ENCODE measurements around the gene TULP4. TPM values are rescaled to one million over a fixed set of nuclear protein-coding genes. Genes with fewer than 3 reads are reported as not detected.
A peak's percentile ranks its signal among the peaks of the same experiment; 100 is the strongest.

Gene TULP4
- polyA plus RNA-seq, 3 donors = 6.5 to 10.6 (median 7.9) TPM

- WGBS (ENCODE audit: insufficient coverage) = 95% methylated on average over 8 of the region's 12 CpGs
- H3K36me3 ChIP-seq (replicated peaks in 1 of 2; ENCODE audit: control insufficient read depth in 1 of 2, insufficient read depth in 2 of 2, low read length in 2 of 2) = no peaks in the 10 kb centered on the region
- H3K27ac Mint-ChIP-seq = peak overlapping the region in 2 of 7 donors; percentile 5 to 40
- no peaks in the 10 kb centered on the region for H3K9me3 ChIP-seq (replicated peaks in 1 of 2; ENCODE audit: control insufficient read depth in 1 of 2, insufficient read depth in 1 of 2, low read length in 2 of 2)
- H3K36me3 Mint-ChIP-seq = no peaks in the 10 kb centered on the region
- H4K20me1 ChIP-seq (ENCODE audit: insufficient read depth, low read length) = peaks cover 31% of the 10 kb centered on the region
- no peak overlapping the region for H3K4me3 Mint-ChIP-seq
- no peaks in the 10 kb centered on the region for H3K4me1 ChIP-seq (ENCODE audit: control insufficient read depth in 1 of 2, insufficient read depth in 2 of 2, low read length in 2 of 2)
- H3K27ac ChIP-seq (ENCODE audit: low read depth in 1 of 2, low read length in 2 of 2) = no peak overlapping the region
- TF ChIP-seq CTCF (IDR thresholded peaks at IDR 0.05) = no peak
- H3K79me2 ChIP-seq (ENCODE audit: insufficient read depth, low read length) = no peaks in the 10 kb centered on the region
- no peak overlapping the region for H3K9ac ChIP-seq (ENCODE audit: insufficient read depth, low read length, poor library complexity, severe bottlenecking)
- H3K4me1 Mint-ChIP-seq = peaks cover 4% of the 10 kb centered on the region
- H3K4me3 ChIP-seq (replicated peaks in 1 of 3; ENCODE audit: low read depth in 2 of 3, low read length in 3 of 3) = no peak overlapping the region
- no peak overlapping the region for H3K4me2 ChIP-seq (replicated peaks; ENCODE audit: extremely low read depth, low read length, poor library complexity, severe bottlenecking)
- H2AFZ ChIP-seq (ENCODE audit: insufficient read depth, low read depth, low read length, poor library complexity, severe bottlenecking) = no peak overlapping the region
- no peaks in the 10 kb centered on the region for H3K9me3 Mint-ChIP-seq
- DNase-seq = no peak
- no peaks in the 10 kb centered on the region for H3K27me3 ChIP-seq (ENCODE audit: control insufficient read depth in 2 of 2, insufficient read depth in 2 of 2, low read length in 2 of 2)
- intact Hi-C loops (cut with micrococcal nuclease) = no loop called here
- peaks cover 0 to 2% (median 2%) of the 10 kb centered on the region in 3 donors for H3K27me3 Mint-ChIP-seq (ENCODE audit: low read depth in 3 of 3)
Measured at GRCh38 chr6:158356586-158357546, 44.6 kb downstream of the TULP4 start.

GRCh38 chr6:158357570-158358216, 45.4 kb downstream of the TULP4 start:
- H3K9ac ChIP-seq (ENCODE audit: insufficient read depth, low read length, poor library complexity, severe bottlenecking) = no peak overlapping the region
- Mint-ChIP-seq H3K9me3 (no peaks in the 10 kb centered on the region), H3K27ac (peak overlapping the region in 1 of 7 donors; percentile 5), H3K36me3 (no peaks in the 10 kb centered on the region), H3K27me3 (ENCODE audit: low read depth in 3 of 3) (peaks cover 0 to 2% (median 2%) of the 10 kb centered on the region in 3 donors), H3K4me1 (peaks cover 6% of the 10 kb centered on the region), H3K4me3 (no peak overlapping the region)
- peaks cover 31% of the 10 kb centered on the region for H4K20me1 ChIP-seq (ENCODE audit: insufficient read depth, low read length)
- no peak for TF ChIP-seq CTCF (IDR thresholded peaks at IDR 0.05)
- H3K9me3 ChIP-seq (replicated peaks in 1 of 2; ENCODE audit: control insufficient read depth in 1 of 2, insufficient read depth in 1 of 2, low read length in 2 of 2) = no peaks in the 10 kb centered on the region
- no peaks in the 10 kb centered on the region for H3K79me2 ChIP-seq (ENCODE audit: insufficient read depth, low read length)
- H2AFZ ChIP-seq (ENCODE audit: insufficient read depth, low read depth, low read length, poor library complexity, severe bottlenecking) = no peak overlapping the region
- no peak for DNase-seq
- no peak overlapping the region for H3K4me2 ChIP-seq (replicated peaks; ENCODE audit: extremely low read depth, low read length, poor library complexity, severe bottlenecking)
- no peaks in the 10 kb centered on the region for H3K27me3 ChIP-seq (ENCODE audit: control insufficient read depth in 2 of 2, insufficient read depth in 2 of 2, low read length in 2 of 2)
- H3K36me3 ChIP-seq (replicated peaks in 1 of 2; ENCODE audit: control insufficient read depth in 1 of 2, insufficient read depth in 2 of 2, low read length in 2 of 2) = no peaks in the 10 kb centered on the region
- intact Hi-C loops (cut with micrococcal nuclease) = no loop called here
- no peaks in the 10 kb centered on the region for H3K4me1 ChIP-seq (ENCODE audit: control insufficient read depth in 1 of 2, insufficient read depth in 2 of 2, low read length in 2 of 2)
- no peak overlapping the region for H3K4me3 ChIP-seq (replicated peaks in 1 of 3; ENCODE audit: low read depth in 2 of 3, low read length in 3 of 3)
- H3K27ac ChIP-seq (ENCODE audit: low read depth in 1 of 2, low read length in 2 of 2) = no peak overlapping the region
- 100% methylated on average over 2 of the region's 7 CpGs for WGBS (ENCODE audit: insufficient coverage)
